Activated CD8-positive, alpha-beta memory T cell treated with anti-CD3 and anti-CD28 coated beads, Interleukin-2, amount 50 U/mL, for 1 hour (primary cell): ENCODE results near the gene ITM2B.

Source experiments
- DNase-seq: peaks from one replicate; pipeline ENCODE4 v3.0.0-alpha.2; 2020; ENCODE audit errors: extremely low read depth

The ITM2B gene

GRCh38 chr13:48258430-48258829, 25.4 kb downstream of the ITM2B start:
- DNase-seq = no peak

DNA sequence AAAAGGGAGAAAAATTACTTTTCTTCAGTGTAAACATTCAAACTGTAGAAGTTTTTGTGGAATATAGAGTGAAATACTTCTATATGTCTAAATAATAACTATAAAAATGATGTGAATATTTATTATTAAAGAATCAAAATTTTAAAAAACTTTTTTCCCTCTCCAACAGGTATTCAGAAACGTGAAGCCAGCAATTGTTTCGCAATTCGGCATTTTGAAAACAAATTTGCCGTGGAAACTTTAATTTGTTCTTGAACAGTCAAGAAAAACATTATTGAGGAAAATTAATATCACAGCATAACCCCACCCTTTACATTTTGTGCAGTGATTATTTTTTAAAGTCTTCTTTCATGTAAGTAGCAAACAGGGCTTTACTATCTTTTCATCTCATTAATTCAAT, 28.0 kb downstream of the ITM2B start:
- DNase-seq = no peak

DNA sequence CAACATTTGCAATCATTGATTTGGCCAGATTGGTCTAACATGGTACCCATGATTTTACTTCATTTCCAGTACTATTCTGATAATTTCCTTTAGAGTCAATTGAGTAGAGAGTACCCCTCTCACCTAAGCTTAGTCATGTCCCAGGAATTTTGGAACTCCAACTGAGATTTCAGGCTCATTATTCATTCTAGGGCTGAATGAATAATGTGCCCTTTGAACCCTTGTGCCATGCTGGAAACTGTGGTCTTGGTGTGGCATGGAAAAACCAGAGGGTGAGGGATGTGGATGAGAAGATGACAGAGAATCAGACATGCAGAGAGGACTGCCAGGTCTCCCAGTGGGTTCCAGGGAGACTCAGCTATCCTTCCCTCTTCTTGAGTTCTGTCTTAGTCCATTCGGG, 30.2 kb downstream of the ITM2B start:
- no peak for DNase-seq

DNA sequence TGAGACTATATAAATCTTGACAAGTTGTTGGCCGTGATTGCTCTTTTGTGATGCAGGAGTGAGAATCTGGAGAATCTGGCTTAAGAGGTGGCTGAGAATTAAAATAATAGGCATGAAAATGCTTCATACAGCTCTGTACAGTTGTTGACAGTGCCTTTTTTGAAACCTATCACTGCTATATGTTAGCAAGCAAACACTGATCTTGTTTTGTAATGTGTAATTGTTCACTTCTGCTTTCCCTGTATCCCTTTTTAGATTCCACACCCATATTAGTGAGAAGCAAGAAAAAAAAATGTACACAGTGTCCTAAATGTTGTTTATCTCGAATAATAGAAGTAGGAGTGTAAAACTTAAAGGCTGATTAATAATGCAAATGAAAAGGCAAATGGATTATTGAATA, 31.1 kb downstream of the ITM2B start:
- no peak for DNase-seq

DNA sequence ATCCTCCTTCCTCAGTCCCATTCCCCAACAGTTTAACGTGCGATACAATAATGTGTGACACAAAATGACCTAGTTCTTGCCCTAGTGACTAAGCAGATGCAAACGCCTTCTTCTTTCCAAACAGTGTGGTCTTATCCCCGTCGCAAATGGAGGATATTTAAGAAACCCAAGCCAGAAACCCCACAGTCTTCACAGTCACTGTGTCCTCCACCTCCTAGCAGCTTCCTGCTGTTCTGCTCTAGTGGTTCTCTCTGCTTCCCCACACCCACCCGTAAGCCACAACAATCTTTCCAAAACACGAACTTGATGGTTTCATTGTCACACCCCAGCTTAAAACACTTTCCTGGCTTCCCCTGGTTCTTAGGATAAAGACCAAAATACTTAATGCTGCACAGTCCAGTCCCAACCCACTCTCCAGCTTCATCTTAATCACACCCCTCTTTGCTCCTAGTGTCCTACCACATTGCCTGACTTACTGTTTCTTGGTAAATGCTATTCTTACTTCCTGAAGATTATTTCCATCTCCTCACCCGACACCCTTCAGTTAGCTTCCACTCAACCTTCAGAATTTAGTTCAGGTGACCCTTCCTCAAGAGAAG, 32.3 kb downstream of the ITM2B start:
- DNase-seq = no peak

DNA sequence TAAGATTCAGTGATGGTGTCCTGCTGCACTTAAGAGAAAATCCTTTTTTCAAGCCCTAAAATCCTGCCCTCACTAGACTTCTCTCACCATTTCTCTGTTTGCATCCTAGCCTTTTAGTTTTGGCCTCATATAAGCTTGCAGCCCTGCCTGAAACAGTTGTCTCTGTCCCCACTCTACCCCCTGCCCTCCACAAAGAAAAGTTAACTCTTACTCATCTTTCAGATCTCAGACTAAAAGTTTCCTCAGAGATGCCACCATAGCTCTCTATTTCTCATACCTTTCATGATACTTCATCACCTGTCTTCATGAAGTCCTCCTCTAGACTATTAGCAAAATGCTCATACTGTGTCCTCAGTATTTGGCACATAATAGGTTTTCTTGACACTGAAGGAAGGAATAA, 33.1 kb downstream of the ITM2B start:
- DNase-seq = no peak

- DNase-seq = no peak
Observed at GRCh38 chr13:48266701-48267639, 34.0 kb downstream of the ITM2B start.

DNA sequence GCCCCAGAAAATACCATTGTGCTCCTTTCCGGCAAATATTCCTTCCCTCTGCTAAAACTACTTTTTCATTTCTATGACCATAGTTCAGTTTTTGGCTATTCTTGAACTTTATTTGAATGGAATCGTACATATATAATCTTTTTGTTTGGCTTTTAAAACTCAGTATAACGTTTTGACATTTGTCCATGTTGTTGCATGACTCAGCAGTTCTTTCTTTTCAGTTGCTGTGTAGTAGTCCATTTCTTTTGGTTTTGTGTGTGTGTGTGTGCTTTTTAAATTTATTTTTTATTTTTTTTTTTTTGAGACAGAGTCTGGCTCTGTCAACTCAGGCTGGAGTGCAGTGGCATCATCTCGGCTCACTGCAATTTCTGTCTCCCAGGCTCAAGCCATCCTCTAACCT, 35.0 kb downstream of the ITM2B start:
- DNase-seq = no peak

GRCh38 chr13:48273346-48273745, 40.3 kb downstream of the ITM2B start:
- DNase-seq = no peak

GRCh38 chr13:48275507-48275906, 42.5 kb downstream of the ITM2B start:
- no peak for DNase-seq

GRCh38 chr13:48278806-48279205, 45.8 kb downstream of the ITM2B start:
- DNase-seq = no peak

- no peak for DNase-seq
Observed at GRCh38 chr13:48281556-48281955, 48.5 kb downstream of the ITM2B start.

DNA sequence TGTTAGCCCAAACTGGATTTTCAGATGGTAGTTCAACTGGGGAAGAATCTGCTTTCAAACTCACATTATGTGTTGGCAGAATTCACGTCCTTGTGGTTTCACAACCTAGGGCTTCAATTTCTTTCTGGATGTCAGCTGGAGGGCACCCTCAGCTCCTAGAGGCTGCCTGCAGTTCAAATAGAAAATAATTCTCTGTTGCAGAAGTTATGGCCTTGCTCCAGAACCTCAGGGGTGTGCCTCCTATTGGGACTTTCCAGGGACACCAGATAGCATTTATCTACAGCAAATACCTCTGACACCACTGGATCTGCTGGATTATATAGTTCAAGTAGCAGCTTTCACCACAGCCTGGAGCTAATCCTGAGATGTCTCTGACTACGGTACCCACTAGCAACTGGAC, 58.7 kb downstream of the ITM2B start:
- DNase-seq = no peak

GRCh38 chr13:48292650-48293049, 59.6 kb downstream of the ITM2B start:
- DNase-seq = no peak

DNA sequence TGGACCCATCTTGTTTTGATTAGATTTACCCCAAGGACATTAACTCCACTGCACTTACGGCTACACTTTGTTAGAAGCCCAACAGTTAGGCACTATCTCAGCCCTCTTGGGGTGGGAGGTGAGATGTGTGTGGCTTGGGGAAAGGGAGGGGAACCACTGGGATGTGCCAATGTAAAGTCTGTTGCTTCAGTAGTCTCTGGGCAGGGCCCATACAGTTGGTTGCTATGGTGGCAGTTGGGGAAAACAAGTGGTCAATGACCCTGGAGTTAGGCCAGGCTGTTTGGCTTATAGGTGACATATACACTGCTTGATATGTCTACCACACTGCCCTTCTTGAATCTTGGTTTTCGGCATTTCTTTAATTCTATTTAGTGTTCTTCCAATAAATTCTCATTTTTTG, 61.6 kb downstream of the ITM2B start:
- no peak for DNase-seq

- DNase-seq = no peak
Observed at GRCh38 chr13:48295271-48295670, 62.3 kb downstream of the ITM2B start.

DNA sequence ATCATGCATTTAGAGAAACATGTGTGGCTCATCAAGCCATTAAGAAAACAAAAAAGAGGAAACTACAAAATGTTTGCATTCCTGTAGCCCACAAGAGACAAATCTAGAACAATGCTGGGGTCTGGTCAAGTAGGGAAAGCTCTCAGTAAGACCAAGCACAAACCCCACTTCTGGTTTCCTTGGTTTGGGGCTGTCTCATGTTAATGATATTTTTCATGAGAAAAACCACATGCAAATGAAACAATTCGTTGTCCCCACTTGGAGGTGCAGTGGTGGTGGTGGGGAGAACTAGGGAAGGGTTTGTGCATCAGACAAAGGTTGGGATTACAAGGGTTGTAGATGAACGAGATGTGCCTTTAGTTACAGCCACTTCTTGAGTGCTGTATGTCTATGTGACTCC, 63.5 kb downstream of the ITM2B start:
- DNase-seq = no peak

DNA sequence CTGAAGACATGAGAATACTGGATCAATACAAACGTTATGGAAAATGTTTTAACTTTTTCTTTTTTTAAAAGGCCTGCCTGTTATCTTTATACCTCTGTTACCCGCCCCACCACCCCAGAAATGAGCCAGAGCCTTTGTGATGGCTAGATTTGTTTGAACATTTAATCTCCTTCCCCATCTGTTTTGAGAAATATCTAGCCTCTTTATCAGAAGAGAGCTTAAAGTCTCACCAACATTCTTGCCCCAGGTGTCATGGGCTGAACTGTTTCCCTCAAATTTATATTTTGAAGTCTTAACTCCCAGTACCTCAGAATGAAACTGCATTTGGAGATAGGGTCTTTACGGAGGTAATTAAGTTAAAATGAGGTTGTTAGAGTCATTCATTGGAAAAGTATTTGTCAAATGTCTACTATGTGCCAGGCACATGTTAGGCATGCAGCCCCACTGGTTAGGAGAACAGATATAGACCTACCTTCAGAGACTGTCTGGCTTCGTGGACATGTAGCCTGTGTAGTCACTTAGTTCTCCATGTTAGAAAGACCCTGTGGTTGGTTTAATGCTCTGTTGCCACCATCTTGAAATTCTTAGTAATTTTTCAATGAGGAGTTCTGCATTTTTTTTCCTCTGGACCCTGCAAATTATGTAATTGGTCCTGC, 64.3 kb downstream of the ITM2B start:
- no peak for DNase-seq

GRCh38 chr13:48299591-48299990, 66.6 kb downstream of the ITM2B start:
- DNase-seq = no peak

GRCh38 chr13:48302871-48303358, 69.9 kb downstream of the ITM2B start:
- DNase-seq = no peak

DNA sequence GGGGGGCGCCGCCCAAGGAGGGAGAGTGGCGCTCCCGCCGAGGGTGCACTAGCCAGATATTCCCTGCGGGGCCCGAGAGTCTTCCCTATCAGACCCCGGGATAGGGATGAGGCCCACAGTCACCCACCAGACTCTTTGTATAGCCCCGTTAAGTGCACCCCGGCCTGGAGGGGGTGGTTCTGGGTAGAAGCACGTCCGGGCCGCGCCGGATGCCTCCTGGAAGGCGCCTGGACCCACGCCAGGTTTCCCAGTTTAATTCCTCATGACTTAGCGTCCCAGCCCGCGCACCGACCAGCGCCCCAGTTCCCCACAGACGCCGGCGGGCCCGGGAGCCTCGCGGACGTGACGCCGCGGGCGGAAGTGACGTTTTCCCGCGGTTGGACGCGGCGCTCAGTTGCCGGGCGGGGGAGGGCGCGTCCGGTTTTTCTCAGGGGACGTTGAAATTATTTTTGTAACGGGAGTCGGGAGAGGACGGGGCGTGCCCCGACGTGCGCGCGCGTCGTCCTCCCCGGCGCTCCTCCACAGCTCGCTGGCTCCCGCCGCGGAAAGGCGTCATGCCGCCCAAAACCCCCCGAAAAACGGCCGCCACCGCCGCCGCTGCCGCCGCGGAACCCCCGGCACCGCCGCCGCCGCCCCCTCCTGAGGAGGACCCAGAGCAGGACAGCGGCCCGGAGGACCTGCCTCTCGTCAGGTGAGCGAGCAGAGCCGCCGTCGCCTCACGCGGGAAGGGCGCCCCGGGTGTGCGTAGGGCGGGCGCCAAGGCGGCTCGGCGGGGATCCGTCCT, 70.5 kb downstream of the ITM2B start, which contains the start of gene RB1:
Gene RB1 (plus strand): TSS at position 393 of the 784 bp plus-strand sequence. CDS start 162 bp downstream, at position 555.
- DNase-seq = peak; percentile 67
